HG03558 (cell line): ENCODE measurements around the gene CAMK2G.

Source experiments
- ATAC-seq: cut with Tn5 transposase; IDR thresholded peaks from one replicate; pipeline ENCODE4 v1.9.1; 2021; ENCODE audit warnings: moderate number of reproducible peaks; ENCODE audit not compliant: unreplicated experiment; ENCODE audit errors: extremely low read depth

The CAMK2G gene

GRCh38 chr10:73816917-73817729 is 57.2 kb downstream of the CAMK2G start:
- ATAC-seq: no peak

DNA sequence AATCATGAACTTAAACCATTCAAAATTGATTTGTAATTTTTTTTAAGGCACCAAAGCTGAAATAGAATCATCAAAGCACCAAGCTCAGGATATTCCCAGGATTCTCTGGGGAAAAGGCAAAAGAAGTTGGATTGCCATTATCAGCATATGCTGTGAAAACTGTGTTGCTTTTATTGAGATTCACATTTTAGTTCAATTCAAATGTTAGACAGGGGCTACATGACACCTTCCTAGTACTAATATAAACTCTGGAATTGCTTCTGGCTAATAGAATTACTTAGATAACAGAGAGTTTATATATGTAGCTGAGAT is 58.7 kb downstream of the CAMK2G start:
- ATAC-seq: no peak

- no peak for ATAC-seq
These were observed 59.2 kb downstream of the CAMK2G start for GRCh38 chr10:73814896-73815718.

GRCh38 chr10:73814276-73814895 is 60.0 kb downstream of the CAMK2G start:
- no peak for ATAC-seq

DNA sequence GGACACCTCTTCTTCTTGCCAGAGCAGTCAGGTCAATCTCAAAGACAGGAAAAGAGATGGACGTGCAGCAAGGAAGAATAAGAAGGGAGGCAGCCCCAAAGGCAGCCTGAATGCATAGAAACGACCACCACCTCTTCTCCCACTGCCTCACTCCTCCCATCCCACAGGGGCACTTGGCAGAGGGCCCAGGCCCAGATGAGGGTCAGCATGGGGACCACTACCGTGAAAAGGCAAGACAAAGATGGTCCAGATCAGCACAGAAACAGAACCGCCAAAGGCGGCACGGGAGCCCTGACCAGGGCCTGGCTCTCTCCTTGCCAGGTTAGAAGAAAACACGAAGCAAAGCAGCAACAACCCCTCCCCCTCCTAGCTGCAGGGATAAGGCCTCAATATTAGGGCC is 61.0 kb downstream of the CAMK2G start:
- ATAC-seq: no peak

- no peak for ATAC-seq
These were observed 61.7 kb downstream of the CAMK2G start for GRCh38 chr10:73812657-73813056.

DNA sequence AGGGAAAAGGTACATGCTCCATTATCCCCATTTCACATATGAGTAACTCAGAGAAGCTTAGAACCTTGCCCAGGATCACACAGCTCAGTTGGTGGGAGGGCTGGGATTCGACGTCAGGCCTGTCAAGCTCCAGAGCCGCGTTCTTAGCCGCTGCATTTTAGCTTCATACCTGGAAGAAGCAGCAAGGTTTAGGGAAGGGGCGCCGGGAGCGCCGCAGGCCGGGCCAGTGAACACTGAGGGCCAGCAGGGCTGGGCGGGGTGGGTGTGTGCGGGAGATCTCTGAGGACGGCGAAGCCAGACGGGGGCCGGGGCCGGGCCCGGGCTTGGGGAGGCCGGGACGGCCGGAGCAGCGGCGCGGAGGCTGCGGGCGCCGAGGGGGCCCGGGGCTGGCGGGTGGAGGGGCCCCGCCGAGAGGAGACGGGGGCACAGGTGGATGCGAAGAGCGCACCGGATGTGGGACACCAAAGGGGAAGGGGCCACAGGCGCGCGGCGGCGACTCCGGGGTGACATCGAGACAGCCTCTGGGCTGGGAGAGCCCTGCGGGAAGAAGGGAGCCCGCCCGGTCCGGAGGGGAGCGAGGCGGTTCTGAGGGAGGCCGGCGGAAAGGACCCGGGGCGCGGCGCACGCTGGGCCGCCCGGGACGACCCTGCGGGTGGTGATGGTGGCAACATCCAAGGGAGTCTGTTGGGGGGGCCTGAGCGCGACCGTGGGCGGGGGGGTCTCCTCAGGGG is 63.5 kb downstream of the CAMK2G start:
- ATAC-seq: no peak

DNA sequence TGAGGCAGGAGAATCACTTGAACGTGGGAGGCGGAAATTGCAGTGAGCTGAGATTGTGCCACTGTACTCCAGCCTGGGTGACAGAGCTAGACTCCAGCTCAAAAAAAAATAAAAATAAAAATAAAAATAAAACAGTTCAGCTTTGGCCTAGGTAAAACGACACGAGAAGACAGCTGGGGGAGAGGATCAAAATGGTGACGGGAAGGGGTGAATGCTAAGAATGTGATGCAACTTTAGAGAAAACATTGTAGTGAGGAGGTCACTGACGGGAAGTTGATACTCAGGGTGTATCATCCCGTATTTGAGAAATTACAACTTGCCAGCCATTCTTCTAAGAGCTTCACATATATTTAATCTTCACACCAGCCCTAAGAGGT is 64.0 kb downstream of the CAMK2G start:
- ATAC-seq: no peak

- no peak for ATAC-seq
These were observed 65.1 kb downstream of the CAMK2G start for GRCh38 chr10:73809061-73809818.

DNA sequence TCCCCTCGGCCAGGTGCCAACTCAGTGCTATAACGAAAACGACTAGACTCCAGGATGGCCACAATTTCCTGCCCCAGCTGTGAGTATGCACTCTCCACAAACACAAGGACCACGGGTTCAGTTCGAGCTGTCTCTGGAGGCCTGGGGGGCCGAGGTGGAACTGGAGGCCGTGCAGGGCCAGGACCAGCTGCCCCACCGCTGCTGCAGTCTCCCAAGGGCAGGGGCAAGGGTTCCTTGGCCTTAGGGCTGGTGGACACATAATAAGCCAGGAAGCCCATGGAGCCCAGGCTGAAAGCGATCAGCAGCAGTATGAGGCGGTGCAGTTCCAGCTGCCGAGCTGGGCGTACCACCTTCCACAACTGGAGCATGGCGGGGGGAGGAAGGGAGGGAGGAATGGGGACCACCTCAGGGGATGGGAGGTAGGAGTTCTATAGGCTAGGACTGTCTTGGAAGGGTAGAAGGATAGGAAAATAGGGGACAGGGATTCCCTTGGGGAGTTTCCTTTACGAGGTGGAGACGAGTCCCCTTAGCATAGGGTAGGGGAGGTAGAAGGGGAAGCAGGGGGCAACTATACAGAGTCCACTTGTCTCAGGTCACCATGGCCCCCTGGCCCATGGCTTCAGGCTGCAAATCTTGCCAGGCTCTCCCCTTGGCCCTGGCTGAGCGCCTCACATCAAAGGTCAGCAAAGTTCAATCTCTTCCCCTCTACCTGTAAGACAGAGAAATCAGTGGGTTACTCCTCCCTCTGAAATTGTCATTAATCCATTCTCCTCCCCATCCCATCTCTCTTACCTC is 66.1 kb downstream of the CAMK2G start:
- no peak for ATAC-seq

GRCh38 chr10:73807471-73807870 is 66.9 kb downstream of the CAMK2G start:
- no peak for ATAC-seq

- ATAC-seq: no peak
These were observed 68.0 kb downstream of the CAMK2G start for GRCh38 chr10:73806176-73806950.

GRCh38 chr10:73803680-73804286 is 70.6 kb downstream of the CAMK2G start:
- ATAC-seq: no peak

- no peak for ATAC-seq
These were observed 71.9 kb downstream of the CAMK2G start for GRCh38 chr10:73802276-73802991.

DNA sequence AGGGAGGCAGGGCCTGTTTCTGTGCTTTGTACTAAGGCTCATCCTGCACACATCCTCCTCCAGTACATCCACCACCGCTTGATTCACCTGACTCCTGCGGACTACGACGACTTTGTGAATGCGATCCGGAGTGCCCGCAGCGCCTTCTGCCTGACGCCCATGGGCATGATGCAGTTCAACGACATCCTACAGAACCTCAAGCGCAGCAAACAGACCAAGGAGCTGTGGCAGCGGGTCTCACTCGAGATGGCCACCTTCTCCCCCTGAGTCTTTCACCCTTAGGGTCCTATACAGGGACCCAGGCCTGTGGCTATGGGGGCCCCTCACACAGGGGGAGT is 73.1 kb downstream of the CAMK2G start:
- ATAC-seq: no peak

GRCh38 chr10:73800560-73801252 is 73.6 kb downstream of the CAMK2G start:
- no peak for ATAC-seq
